GM12878 (cell line): ENCODE results near the gene TACC3. TPM values are rescaled to one million over a fixed set of nuclear protein-coding genes. Genes with fewer than 3 reads are reported as not detected.
A peak's percentile ranks its signal among the peaks of the same experiment; 100 is the strongest.

ENCODE experiments used
- ATAC-seq: fragments of 200-7000 bp; cut with Tn5 transposase; 3 replicates; pipeline ENCODE4 v1.9.1; 2020; ENCODE audit warnings: mild to moderate bottlenecking, moderate library complexity
- BruUV-seq: library from RNA; stranded (reverse); fragments of 400-500 nt; replicated peaks from 2 replicates; lab custom pipeline; 2021; lab: Mats Ljungman, UMichigan
- CTCF ChIA-PET: fragments of 300-600 bp; sonication (Branson Sonifier 250); formaldehyde crosslinking; extraction: SDS; loops from one replicate; lab custom pipeline; 2021; ENCODE audit warnings: inconsistent platforms; lab: Yijun Ruan, JAX
- POLR2A ChIA-PET: fragments of 350-600 bp; formaldehyde crosslinking; extraction: SDS; loops from one replicate; lab custom pipeline; 2021; ENCODE audit warnings: inconsistent platforms; lab: Charles Lee
- RAD21 ChIA-PET: fragments of 300-600 bp; sonication (Branson Sonifier 250); formaldehyde crosslinking; loops from one replicate; lab custom pipeline; 2023; ENCODE audit warnings: antibody characterized with exemption; ENCODE audit not compliant: unreplicated experiment; lab: Charles Lee
- SMC1A ChIA-PET: fragments of 300-600 bp; sonication (Branson Sonifier 250); formaldehyde crosslinking; loops from one replicate; lab custom pipeline; 2023; ENCODE audit not compliant: unreplicated experiment, uncharacterized antibody; lab: Charles Lee
- DNase-seq: peaks from one replicate; pipeline ENCODE4 v3.0.0-alpha.2; 2011; ENCODE audit warnings: low read depth, low spot score
- FAIRE-seq: peaks from 3 replicates; lab custom pipeline; 2011; peaks lifted over from hg19 to GRCh38; lab: Jason Lieb, UNC
- H2AFZ ChIP-seq: 2 replicates; pipeline ENCODE4 v1.6.0; 2011; ENCODE audit warnings: low read depth, low read length, control low read depth; ENCODE audit not compliant: control insufficient read depth
- H3K27ac ChIP-seq: 2 replicates; pipeline ENCODE4 v1.5.1; 2011; ENCODE audit warnings: control low read depth; ENCODE audit not compliant: control insufficient read depth, insufficient read depth
- H3K27me3 ChIP-seq, 2 experiments: replicated peaks in 1 of 2; 2 replicates each; pipeline versions ENCODE4 v1.6.0 to v1.6.1; 2011; ENCODE audit warnings: low read length in 1 of 2; ENCODE audit not compliant: control insufficient read depth in 2 of 2, insufficient read depth in 2 of 2
- H3K36me3 ChIP-seq, 2 experiments: 2 replicates each; pipeline ENCODE4 v1.5.1; 2011; ENCODE audit warnings: low read length in 1 of 2; ENCODE audit not compliant: control insufficient read depth in 2 of 2, insufficient read depth in 2 of 2
- H3K4me1 ChIP-seq: 2 replicates; pipeline ENCODE4 v1.6.1; 2011; ENCODE audit warnings: mild to moderate bottlenecking, low read length, moderate library complexity, mixed read lengths; ENCODE audit not compliant: control insufficient read depth, insufficient read depth
- H3K4me2 ChIP-seq: 2 replicates; pipeline ENCODE4 v1.6.0; 2011; ENCODE audit warnings: control low read depth; ENCODE audit not compliant: control insufficient read depth, insufficient read depth
- H3K4me3 ChIP-seq: fragments of 200-600 bp; sonication (generic); 2 replicates; pipeline ENCODE4 v1.5.1; 2016
- H3K79me2 ChIP-seq: 2 replicates; pipeline ENCODE4 v1.6.0; 2011; ENCODE audit warnings: low read length; ENCODE audit not compliant: control insufficient read depth, insufficient read depth
- H3K9ac ChIP-seq: 2 replicates; pipeline ENCODE4 v1.8.0; 2011; ENCODE audit warnings: low read length, control low read depth, mixed read lengths; ENCODE audit not compliant: control insufficient read depth, insufficient read depth
- H3K9me3 ChIP-seq: replicated peaks from 3 replicates; pipeline ENCODE4 v1.5.1; 2011; ENCODE audit warnings: mild to moderate bottlenecking, low read length; ENCODE audit not compliant: control insufficient read depth, insufficient read depth
- H4K20me1 ChIP-seq: 2 replicates; pipeline ENCODE4 v1.6.0; 2011; ENCODE audit not compliant: control insufficient read depth, insufficient read depth
- EED ChIP-seq: sonication (generic); IDR thresholded peaks from 2 replicates; pipeline ENCODE4 v1.6.1; 2016; ENCODE audit warnings: antibody characterized with exemption, low read depth
- ELK1 ChIP-seq: IDR thresholded peaks from 2 replicates; pipeline ENCODE4 v1.6.1; 2012; ENCODE audit warnings: low read depth, low read length, improper control_type of control experiment
- JUNB ChIP-seq: IDR thresholded peaks from 2 replicates; pipeline ENCODE4 v1.6.1; 2016; ENCODE audit warnings: antibody characterized with exemption, mild to moderate bottlenecking
- KAT2A ChIP-seq: conservative IDR thresholded peaks from 2 replicates; pipeline ENCODE4 v1.6.1; 2011; ENCODE audit warnings: low read depth, low read length; ENCODE audit not compliant: control insufficient read depth
- POU2F2 ChIP-seq: IDR thresholded peaks from 3 replicates; pipeline ENCODE4 v1.6.1; 2011; ENCODE audit warnings: low read depth, mild to moderate bottlenecking, low read length, borderline replicate concordance
- RELB ChIP-seq: fragments of 450-650 bp; IDR thresholded peaks from 2 replicates; pipeline ENCODE4 v1.6.1; 2017; ENCODE audit warnings: low read depth, mild to moderate bottlenecking, moderate library complexity
- REST ChIP-seq: IDR thresholded peaks from 2 replicates; pipeline ENCODE4 v1.6.1; 2012; ENCODE audit warnings: mild to moderate bottlenecking, low read depth, low read length
- SUZ12 ChIP-seq: fragments of 200-600 bp; sonication (generic); IDR thresholded peaks from one replicate; pipeline ENCODE4 v1.6.1; 2018; ENCODE audit warnings: antibody characterized with exemption, mild to moderate bottlenecking; ENCODE audit not compliant: unreplicated experiment
- YBX1 ChIP-seq: fragments of 450-650 bp; IDR thresholded peaks from 2 replicates; pipeline ENCODE4 v1.6.1; 2016; ENCODE audit warnings: antibody characterized with exemption
- WGBS: methylation state at CpG from one replicate; pipeline ENCODE4 v1.1.6; 2016; ENCODE audit warnings: low lambda C conversion rate; ENCODE audit not compliant: insufficient replicate concordance, insufficient coverage; ENCODE audit errors: missing lambda C conversion rate; 5-methylcytosine and 5-hydroxymethylcytosine counted together
- in situ Hi-C: fragments of 300-500 bp; cut with MboI; formaldehyde crosslinking; loops from 9 replicates; pipeline ENCODE4 v1.14.3; 2018; ENCODE audit warnings: mixed read lengths
- intact Hi-C: fragments of 100-400 bp; cut with micrococcal nuclease; formaldehyde crosslinking; loops from one replicate; pipeline ENCODE4 v1.14.2; 2022; ENCODE audit not compliant: unreplicated experiment
- polyA plus RNA-seq, 11 experiments: library from polyadenylated mRNA; depleted of rRNA in 4 of 11; unstranded in 6 of 11; stranded (reverse) in 5 of 11; fragments of >200 nt; fragmentation: Nextera tagmentation in 4 of 11; fragmentation: Illumina TruSeq in 1 of 11; extraction: Ambion mirVana in 4 of 11; extraction: Trizol in 1 of 11; gene quantifications; 1 replicate in 1 of 11; 2 replicates in 10 of 11; pipeline versions ENCODE4 v1.2.1 to v1.2.3, GENCODE V29; 2011 to 2016; ENCODE audit warnings: inconsistent platforms in 2 of 11, missing spikeins in 2 of 11, low read depth in 1 of 11
- total RNA-seq, 4 experiments: library from RNA; depleted of rRNA in 3 of 4; stranded (reverse); fragments of >200 nt in 3 of 4; fragmentation: Illumina TruSeq in 1 of 4; extraction: Trizol in 1 of 4; gene quantifications; 2 replicates each; pipeline versions ENCODE4 v1.2.1 to v1.2.3, GENCODE V29; 2013 to 2021

TACC3 gene
- total and polyA plus RNA-seq, 10 of the 15 experiments (the other 5 are each of a cell fraction or from before 2014, with no cell fraction given), result 2.8 to 121 (median 73.3) TPM

DNA sequence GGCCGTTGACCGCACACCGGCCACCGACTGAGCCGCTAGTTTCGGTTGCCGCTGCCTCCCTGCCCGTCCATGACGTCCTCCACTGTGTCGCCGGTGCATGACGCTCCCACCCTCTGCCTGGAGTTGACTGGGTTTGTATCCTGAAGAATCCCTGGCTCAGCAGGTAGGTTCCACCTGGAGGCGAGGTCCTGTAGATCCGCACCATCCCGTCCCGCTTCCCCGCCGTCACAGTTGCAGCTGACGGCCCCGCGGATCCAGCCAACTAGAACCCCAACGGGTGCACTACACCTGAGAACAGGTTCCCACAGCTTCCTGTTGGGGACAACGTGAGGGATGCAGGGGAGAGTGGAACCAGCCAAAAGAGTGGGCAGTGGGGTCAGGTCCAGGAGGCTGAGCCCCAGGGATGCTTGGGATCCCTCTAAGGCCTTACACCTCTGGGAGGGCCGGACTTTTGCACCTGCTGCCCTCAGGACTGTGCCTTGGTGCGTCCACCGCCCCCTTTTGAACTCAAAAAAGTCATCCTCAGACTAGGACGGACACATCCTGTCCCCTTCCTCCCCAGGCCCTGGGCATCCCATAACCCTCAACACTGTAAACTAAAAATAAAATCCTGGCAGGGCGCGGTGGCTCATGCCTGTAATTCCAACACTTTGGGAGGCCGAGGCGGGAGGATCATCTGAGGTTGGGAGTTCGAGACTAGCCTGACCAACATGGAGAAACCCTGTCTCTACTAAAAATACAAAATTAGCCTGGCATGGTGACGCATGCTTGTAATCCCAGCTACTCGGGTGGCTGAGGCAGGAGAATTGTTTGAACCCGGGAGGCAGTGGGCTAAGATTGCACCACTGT, 8.1 kb upstream of the TACC3 start (continued):
- TF ChIP-seq RELB (0 out of 2 replicates have a peak, but pooled peaks have one; percentile 45), KAT2A (no peak), EED (peak; percentile 47; the same call in 1 of the 2 replicates)

DNA sequence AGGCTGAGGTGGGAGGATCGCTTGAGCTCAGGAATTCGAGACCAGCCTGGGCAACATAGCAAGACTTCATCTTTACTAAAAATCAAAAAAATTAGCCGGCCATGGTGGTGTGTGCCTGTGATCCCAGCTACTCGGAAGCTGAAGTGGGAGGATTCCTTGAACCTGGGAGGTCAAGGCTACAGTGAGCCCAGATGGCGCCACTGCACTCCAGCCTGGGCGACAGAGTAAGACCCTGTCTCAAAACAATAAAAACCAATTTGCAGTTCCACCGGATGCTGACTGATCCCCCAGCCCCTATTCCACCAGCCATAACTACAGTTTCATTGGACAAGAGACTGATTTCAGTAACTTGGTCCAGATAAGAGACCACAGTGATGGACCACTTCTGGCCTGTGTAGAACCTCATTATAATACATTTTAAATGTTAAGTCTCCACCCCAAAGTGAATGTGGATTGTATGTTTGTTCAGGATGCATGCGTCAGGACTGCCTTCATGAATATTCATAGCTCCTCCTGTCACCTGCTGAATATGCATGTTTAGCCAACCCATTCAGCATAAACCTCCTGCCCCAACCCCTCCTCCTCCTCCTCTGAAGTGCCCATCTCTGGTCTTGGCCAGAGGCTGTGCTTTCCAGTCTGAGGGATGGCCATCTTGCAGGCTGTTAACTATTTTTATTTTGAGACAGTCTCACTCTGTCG, 6.9 kb upstream of the TACC3 start:
- intact Hi-C loops, result loop anchor here (5.0 kb wide), 1 partner anchor 158 kb away; the partner anchor contains the start of gene NSD2
- peaks cover 4 to 9% of the 10 kb centered on the region in 2 experiments for H3K36me3 ChIP-seq
- ATAC-seq (peak; percentile 7), FAIRE-seq (no peak), DNase-seq (no peak)
- H3K9me3 ChIP-seq, result no peaks in the 10 kb centered on the region
- SMC1A ChIA-PET, result interaction anchor here (0.7 to 1.3 kb wide), 3 partner anchors 8 to 21 kb away, joined by 3 to 4 read pairs (median 3); no protein-coding TSS in a partner anchor
- H3K4me2 ChIP-seq, result peak overlapping the region; percentile 98
- BruUV-seq, result no TSS peak
- peaks cover 70% of the 10 kb centered on the region for H3K79me2 ChIP-seq
- no peak overlapping the region for H2AFZ ChIP-seq
- peaks cover 31% of the 10 kb centered on the region for H3K4me1 ChIP-seq
- RAD21 ChIA-PET, result interaction anchor here (0.8 to 2.5 kb wide), 4 partner anchors 9 to 21 kb away, joined by 3 to 14 read pairs (median 4); no protein-coding TSS in a partner anchor
- 15% methylated on average over 9 of the region's 9 CpGs for WGBS
- H3K9ac ChIP-seq, result peak overlapping the region; percentile 97
- peak overlapping the region; percentile 98 for H3K4me3 ChIP-seq
- no peaks in the 10 kb centered on the region for H3K27me3 ChIP-seq
- H4K20me1 ChIP-seq, result peaks cover 4% of the 10 kb centered on the region
- peak overlapping the region; percentile 99 for H3K27ac ChIP-seq
- POLR2A ChIA-PET, result interaction anchor here (0.6 to 3.4 kb wide), 5 partner anchors 8 to 822 kb away, joined by 3 to 34 read pairs (median 4); partner anchors contain the start of genes TACC3 and TMEM129
- CTCF ChIA-PET, result interaction anchor here (1.4 to 16.2 kb wide), 2 partner anchors 9 to 21 kb away, joined by 6 to 258 read pairs; no protein-coding TSS in a partner anchor
- in situ Hi-C loops, result no loop called here
- TF ChIP-seq YBX1, result no peak
- no peak for TF ChIP-seq SUZ12
- no peak for TF ChIP-seq JUNB
- TF ChIP-seq ELK1, result no peak
- TF ChIP-seq REST, result no peak
- TF ChIP-seq POU2F2, result peak; percentile 100
- no peak for TF ChIP-seq RELB
